Measurements from ENCODE around the gene PACS2.

GRCh38 chr14:105385322-105385637, 70.7 kb downstream of the PACS2 start:
- no peak for TF ChIP-seq EZH2phosphoT487 (IDR thresholded peaks at IDR 0.05; ENCODE audit: low read depth, severe bottlenecking, unreplicated experiment)
- TF ChIP-seq CTCF (IDR thresholded peaks at IDR 0.05; ENCODE audit: poor library complexity): no peak
